Activated B cell treated with CpG ODN at 0.5 μM for 24 hours (primary cell): Measurements from ENCODE around the gene NRXN3. TPM values are rescaled to one million over a fixed set of nuclear protein-coding genes. Genes with fewer than 3 reads are reported as not detected.

ENCODE experiments used
- ATAC-seq: fragments of 200-7000 bp; cut with Tn5 transposase; one replicate; pipeline ENCODE4 v1.10.0; 2021; ENCODE audit warnings: low read depth, mild to moderate bottlenecking, moderate library complexity
- CTCF ChIA-PET: fragments of 350-600 bp; sonication (Branson Sonifier 250); formaldehyde crosslinking; loops from one replicate; lab custom pipeline; 2021; ENCODE audit warnings: antibody characterized with exemption; lab: Charles Lee
- POLR2A ChIA-PET: fragments of 350-600 bp; sonication (Branson Sonifier 250); formaldehyde crosslinking; loops from one replicate; lab custom pipeline; 2021; ENCODE audit warnings: antibody characterized with exemption; lab: Charles Lee
- DNase-seq: peaks from one replicate; pipeline ENCODE4 v3.0.0; 2022
- H3K27ac Mint-ChIP-seq: one replicate; pipeline ENCODE4 v1.8.0; 2020; ENCODE audit warnings: mixed read lengths
- H3K27me3 Mint-ChIP-seq: one replicate; pipeline ENCODE4 v1.8.0; 2021; ENCODE audit warnings: mixed read lengths
- H3K36me3 Mint-ChIP-seq: one replicate; pipeline ENCODE4 v1.8.0; 2021; ENCODE audit warnings: low read depth, mixed read lengths
- H3K4me1 Mint-ChIP-seq: one replicate; pipeline ENCODE4 v1.8.0; 2021; ENCODE audit warnings: mixed read lengths
- H3K4me3 Mint-ChIP-seq: one replicate; pipeline ENCODE4 v1.8.0; 2020; ENCODE audit warnings: mild to moderate bottlenecking, mixed read lengths
- H3K9me3 Mint-ChIP-seq: one replicate; pipeline ENCODE4 v1.8.0; 2020; ENCODE audit warnings: mixed read lengths
- intact Hi-C: fragments of 100-400 bp; cut with micrococcal nuclease; formaldehyde crosslinking; loops from one replicate; pipeline ENCODE4 v1.15.1; 2024
- total RNA-seq: library from RNA; stranded (reverse); gene quantifications from 2 replicates; pipeline ENCODE4 v1.2.3, GENCODE V29; 2022
- TF ChIP-seq, protein P1 (sequence below): fragments of 200-600 bp; IDR thresholded peaks from one replicate; pipeline ENCODE4 v1.8.0; 2022; ENCODE audit warnings: antibody characterized with exemption, mild to moderate bottlenecking

Gene NRXN3
- total RNA-seq, 1 donor from 2014 or later: not detected

DNA sequence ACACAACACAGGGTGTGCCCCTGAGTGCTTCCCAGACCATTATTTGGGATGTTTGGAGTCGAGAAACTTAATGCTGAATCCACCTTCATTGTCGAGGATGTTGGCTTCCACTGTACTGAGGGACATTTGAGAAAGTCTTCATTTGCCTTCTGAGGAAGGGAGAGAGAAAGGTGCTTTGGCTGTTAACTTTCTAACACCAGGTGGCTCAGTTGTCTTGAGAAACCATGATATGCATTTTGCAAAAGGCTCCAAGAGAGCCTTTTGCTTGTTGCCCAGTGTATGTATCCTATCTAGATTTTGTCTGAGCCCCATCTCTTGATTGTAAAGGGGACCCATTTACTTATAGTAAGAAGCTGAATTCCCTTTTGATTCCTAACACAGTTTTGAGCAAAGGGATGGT lies 28.6 kb upstream of the NRXN3 start:
- H3K4me1 Mint-ChIP-seq: no peaks in the 10 kb centered on the region
- H3K9me3 Mint-ChIP-seq: no peaks in the 10 kb centered on the region
- H3K36me3 Mint-ChIP-seq: no peaks in the 10 kb centered on the region
- no peaks in the 10 kb centered on the region for H3K27me3 Mint-ChIP-seq
- intact Hi-C loops: no loop called here
- H3K4me3 Mint-ChIP-seq: no peak overlapping the region
- CTCF ChIA-PET: no interaction called here
- no peak overlapping the region for H3K27ac Mint-ChIP-seq
- DNase-seq (no peak), ATAC-seq (no peak)
- TF ChIP-seq, protein P1, sequence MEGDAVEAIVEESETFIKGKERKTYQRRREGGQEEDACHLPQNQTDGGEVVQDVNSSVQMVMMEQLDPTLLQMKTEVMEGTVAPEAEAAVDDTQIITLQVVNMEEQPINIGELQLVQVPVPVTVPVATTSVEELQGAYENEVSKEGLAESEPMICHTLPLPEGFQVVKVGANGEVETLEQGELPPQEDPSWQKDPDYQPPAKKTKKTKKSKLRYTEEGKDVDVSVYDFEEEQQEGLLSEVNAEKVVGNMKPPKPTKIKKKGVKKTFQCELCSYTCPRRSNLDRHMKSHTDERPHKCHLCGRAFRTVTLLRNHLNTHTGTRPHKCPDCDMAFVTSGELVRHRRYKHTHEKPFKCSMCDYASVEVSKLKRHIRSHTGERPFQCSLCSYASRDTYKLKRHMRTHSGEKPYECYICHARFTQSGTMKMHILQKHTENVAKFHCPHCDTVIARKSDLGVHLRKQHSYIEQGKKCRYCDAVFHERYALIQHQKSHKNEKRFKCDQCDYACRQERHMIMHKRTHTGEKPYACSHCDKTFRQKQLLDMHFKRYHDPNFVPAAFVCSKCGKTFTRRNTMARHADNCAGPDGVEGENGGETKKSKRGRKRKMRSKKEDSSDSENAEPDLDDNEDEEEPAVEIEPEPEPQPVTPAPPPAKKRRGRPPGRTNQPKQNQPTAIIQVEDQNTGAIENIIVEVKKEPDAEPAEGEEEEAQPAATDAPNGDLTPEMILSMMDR: no peak
- POLR2A ChIA-PET: no interaction called here

DNA sequence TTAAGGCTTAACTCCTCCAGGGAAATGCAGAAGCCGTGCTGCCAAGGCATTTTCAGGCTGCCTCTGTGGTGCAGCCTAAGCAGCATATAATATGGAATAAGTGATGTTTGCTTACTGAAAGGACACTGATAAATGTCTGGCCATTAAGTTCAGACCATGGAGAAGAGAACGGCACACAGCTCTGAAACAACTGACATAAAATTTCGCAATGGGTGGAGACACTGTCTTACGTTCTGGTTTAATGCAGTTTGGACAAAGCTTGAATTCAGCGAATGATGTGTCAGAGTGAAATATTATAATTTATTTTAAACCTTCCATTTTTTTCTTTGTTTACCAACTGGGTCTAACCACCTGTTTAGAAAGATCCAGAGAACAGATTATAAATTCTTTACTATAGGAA lies 27.2 kb upstream of the NRXN3 start:
- Mint-ChIP-seq H3K9me3 (no peaks in the 10 kb centered on the region), H3K36me3 (no peaks in the 10 kb centered on the region), H3K27ac (no peak overlapping the region), H3K4me1 (no peaks in the 10 kb centered on the region), H3K4me3 (no peak overlapping the region), H3K27me3 (no peaks in the 10 kb centered on the region)
- CTCF ChIA-PET: no interaction called here
- DNase-seq (no peak), ATAC-seq (no peak)
- POLR2A ChIA-PET: no interaction called here
- TF ChIP-seq, protein P1: no peak
- intact Hi-C loops: no loop called here

DNA sequence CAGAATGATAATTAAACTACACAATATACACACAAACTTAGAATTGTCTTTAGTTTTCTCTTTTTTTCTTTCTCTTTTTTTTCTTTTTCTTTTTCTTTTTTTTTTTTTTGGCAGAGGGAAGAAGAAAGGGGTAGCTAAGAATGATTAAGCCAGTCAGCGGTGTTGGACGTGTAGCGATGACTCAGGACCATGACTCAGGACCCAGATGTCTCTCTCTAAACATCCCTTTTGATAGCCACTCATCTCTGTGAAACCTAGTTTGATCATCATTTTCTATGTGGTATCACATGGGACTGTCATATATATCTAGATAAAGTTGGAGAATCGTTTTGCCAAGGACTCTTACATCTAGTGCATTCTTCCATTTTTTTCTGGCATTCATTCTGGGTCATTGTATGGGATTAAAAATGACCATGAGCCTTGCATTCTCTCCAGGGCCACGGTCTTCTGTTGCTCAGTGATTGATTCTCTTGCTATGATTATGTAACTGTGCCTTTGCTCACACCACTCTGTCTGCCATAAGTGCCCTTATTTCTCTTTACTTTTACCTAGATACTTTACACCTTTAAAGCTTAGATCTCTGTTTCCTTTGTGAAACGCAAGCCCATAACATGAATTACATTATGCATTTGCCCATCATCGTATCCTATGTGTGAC lies 26.6 kb upstream of the NRXN3 start:
- TF ChIP-seq, protein P1: no peak
- Mint-ChIP-seq H3K36me3 (no peaks in the 10 kb centered on the region), H3K27ac (no peak overlapping the region), H3K9me3 (no peaks in the 10 kb centered on the region), H3K4me3 (no peak overlapping the region), H3K4me1 (no peaks in the 10 kb centered on the region), H3K27me3 (no peaks in the 10 kb centered on the region)
- POLR2A ChIA-PET: no interaction called here
- intact Hi-C loops: no loop called here
- no peak for DNase-seq
- CTCF ChIA-PET: no interaction called here
- no peak for ATAC-seq

DNA sequence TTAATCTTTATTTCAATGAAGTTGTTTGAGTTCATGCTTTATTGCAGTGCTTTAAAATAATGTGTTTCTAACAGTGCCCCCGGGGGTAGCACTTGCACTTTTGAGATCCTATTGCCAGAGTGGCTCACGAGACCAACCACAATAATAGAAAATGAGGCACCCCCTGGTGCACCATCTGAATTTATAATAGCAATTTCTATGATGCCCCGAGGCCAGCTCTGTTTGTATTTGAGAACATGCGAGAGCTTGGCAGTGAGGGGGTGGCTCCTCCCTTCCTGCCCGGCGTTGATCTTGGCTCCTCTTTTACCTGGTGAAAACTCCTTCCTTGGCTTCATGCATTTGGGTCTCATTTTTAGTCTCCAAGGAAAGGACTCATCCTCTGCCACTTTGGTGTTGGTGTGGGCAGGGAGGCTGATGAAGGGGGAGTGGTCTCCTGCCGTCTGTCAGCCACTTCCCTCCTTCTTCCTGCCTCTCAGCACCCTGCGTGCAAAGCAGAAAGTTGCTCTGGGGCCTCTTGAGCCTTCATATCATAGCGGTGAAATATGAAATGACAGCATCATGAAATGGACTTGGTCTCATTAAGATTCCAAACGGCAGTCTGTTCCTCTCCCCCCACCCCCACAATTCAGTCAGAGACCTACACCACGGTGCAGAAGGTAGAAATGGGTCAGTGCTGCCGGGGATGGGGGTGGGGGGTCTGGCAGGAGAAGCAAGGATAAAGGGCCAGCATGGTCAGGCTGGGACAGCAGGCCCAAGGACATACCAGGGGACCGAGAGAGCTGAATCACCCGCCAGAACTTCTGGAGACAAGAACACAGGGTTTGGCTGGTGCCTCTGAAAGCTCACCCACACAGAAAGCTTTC lies 17.7 kb upstream of the NRXN3 start:
- Mint-ChIP-seq H3K9me3 (no peaks in the 10 kb centered on the region), H3K27me3 (peaks cover 7% of the 10 kb centered on the region), H3K27ac (no peak overlapping the region), H3K4me3 (no peak overlapping the region), H3K4me1 (no peaks in the 10 kb centered on the region), H3K36me3 (no peaks in the 10 kb centered on the region)
- ChIA-PET CTCF (no interaction called here), POLR2A (no interaction called here)
- DNase-seq (no peak), ATAC-seq (no peak)
- TF ChIP-seq, protein P1: no peak
- intact Hi-C loops: no loop called here

DNA sequence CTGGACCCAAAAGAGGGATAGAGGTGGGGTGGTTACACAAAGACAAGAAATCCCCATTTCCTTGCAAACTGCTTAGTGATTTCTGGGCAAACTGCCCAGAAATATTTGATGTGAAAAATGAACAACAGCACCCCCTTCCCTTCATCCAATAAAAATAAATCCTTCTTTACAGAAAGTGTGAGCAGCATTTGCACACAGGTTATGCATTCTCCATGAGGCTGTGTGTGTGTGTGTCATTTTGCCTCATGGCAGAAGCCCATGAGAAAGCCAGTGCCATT lies 17.2 kb upstream of the NRXN3 start:
- Mint-ChIP-seq H3K27ac (no peak overlapping the region), H3K9me3 (no peaks in the 10 kb centered on the region), H3K4me3 (no peak overlapping the region), H3K27me3 (peaks cover 8% of the 10 kb centered on the region), H3K36me3 (no peaks in the 10 kb centered on the region), H3K4me1 (no peaks in the 10 kb centered on the region)
- DNase-seq (no peak), ATAC-seq (no peak)
- TF ChIP-seq, protein P1: no peak
- POLR2A ChIA-PET: no interaction called here
- CTCF ChIA-PET: no interaction called here
- intact Hi-C loops: no loop called here
